Stimulated activated naive CD8-positive, alpha-beta T cell treated with anti-CD3 and anti-CD28 coated beads, Interleukin-15, Interleukin-2, amounts not matched to agents 100 U/mL and 50 U/mL, for 24 hours (primary cell): ENCODE results near the gene NISCH.
A peak's percentile ranks its signal among the peaks of the same experiment; 100 is the strongest.

Source experiments
- ATAC-seq: fragments of 150-1000 bp; cut with Tn5 transposase; one replicate; pipeline ENCODE4 v1.10.0; 2021
- DNase-seq: peaks from one replicate; pipeline ENCODE4 v3.0.0; 2021

Gene NISCH

DNA sequence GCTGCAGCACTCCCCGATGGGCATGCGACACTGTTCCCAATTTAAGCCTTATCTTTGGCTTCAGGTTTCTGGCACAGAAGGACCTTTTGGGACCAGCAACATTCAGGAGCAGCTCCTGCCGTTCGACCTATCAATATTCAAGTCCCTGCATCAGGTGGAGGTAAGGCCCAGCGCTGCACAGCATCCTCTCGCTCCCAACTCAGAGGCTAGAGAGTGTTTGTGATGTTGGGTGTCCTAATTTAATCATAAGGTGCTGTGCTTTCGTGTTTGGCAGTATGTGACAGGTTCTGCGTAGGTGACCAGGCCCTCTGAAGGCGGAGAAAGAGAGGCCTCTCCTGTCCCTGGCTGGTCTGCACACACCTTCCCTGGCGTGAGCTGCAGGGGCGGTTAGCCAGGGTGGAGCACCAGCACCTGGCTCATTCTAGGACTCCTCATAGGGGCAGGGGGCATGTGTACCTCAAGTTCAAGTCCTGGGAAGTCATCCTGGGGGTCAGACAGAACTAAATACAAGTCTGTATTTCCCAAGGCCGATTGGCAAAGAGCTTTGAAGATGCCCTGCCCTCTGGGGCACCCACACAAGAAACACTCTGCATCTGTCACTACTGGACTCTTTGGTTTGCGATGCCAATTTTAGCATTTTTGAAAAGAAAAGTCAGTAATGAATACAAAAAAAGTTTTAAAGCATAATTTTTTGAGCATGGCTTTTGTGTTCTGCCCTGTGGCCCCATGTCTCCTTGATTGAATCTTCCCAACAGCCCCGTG lies 17.0 kb downstream of the NISCH start:
- DNase-seq (no peak), ATAC-seq (no peak)

DNA sequence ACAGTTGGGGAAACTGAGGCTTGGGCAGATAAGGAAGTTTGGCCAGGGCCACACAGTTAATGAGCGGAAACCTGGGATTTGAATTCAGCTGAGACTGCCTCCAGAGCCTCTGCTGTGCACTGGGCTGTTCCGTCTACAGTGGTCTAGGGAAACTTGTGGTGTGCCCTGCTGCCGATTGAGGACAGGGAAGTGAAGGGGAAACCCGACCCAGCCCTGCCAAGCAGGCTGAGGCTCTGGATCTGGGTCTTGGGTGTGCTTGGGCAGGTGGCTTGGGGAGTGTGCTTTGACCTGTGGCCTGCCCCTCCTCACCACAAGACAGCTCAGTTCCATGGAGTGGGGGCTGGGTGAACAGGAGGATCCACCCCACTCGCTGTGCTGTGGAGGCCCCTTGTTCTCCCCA lies 17.6 kb downstream of the NISCH start:
- no peak for DNase-seq
- no peak for ATAC-seq

DNA sequence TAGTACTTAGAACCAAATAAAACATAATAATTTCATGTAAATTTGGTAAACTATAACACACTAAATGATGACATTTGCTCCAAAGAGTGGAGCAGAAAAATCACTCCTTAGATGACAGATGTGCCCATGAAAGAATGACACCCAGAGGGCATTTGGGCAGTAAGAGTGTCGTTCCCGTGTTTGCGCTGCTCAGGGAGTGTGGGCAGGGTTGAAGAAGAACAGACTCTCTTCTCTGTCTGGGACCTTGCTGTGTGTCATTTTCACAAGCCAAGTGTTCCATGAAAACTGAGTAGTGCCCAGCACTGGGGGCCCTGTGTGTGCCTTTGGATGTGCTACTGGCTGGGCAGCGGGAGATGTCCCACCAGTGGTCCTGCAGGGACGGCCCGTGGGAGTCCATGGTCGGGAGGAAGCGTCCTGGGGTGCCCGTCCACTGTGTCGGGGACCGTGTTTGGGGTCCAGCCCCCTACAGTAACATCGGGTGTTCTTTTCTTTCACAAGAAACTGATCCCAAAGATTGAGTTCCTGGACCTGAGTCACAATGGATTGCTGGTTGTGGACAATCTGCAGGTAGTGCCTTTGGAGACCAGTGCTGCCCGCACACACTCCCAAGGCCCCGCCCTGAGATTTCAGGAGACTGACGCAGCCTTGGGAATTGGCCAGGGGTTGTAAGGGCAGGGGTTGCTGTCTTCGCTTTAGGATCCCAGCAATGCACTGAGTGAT lies 21.8 kb downstream of the NISCH start:
- no peak for ATAC-seq
- no peak for DNase-seq

DNA sequence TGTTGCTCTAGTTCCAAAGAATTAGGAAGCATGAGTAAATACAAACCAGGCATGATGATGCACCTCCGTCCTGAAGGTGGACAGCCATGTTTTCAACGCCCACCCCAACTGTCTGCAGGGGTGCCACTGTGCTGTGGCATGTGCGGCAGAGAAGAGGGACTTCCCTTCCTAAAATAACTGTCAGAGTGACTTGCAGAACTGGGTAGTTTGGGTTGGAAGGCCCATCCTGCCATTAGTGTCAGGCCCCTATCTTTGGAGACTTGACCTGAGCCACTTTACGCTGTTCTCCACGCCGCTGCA lies 22.3 kb downstream of the NISCH start:
- ATAC-seq = no peak
- DNase-seq = no peak

DNA sequence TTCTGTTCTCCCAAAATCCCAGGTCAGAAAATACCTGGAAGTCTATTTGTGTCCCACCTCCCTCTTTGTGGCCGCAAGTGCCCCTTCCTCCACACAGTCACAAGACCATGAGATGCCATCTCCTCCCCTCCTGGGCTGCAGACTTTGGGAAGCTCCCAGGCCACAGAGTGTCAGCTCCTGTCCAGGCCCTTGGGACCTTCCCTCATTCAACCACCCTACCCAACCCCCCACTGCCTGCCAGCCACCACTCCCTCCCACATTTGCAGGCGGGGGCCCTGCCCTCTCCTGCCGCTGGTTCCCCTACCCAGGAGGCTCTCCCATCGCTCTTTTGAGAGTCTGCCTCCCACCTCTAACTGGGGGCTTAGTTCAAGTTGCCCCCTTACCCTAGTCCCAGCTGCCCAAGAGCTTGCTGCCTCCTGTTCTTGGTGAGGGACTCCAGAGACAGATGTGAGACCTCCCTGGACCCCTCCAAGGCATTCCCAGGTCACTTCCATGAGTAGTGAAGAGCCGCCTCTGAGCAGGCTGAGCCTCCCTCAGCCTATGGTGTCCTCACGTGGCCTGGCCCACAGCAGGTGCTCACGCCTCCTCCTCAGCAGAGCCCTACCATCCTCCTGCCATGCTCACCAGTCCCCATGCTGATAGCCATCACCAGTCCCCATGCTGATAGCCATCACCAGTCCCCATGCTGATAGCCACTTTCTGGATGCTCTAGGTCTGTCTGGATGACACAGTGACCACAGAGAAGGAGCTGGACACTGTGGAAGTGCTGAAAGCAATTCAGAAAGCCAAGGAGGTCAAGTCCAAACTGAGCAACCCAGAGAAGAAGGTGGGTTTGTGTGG lies 23.9 kb downstream of the NISCH start:
- DNase-seq = no peak
- ATAC-seq = no peak

DNA sequence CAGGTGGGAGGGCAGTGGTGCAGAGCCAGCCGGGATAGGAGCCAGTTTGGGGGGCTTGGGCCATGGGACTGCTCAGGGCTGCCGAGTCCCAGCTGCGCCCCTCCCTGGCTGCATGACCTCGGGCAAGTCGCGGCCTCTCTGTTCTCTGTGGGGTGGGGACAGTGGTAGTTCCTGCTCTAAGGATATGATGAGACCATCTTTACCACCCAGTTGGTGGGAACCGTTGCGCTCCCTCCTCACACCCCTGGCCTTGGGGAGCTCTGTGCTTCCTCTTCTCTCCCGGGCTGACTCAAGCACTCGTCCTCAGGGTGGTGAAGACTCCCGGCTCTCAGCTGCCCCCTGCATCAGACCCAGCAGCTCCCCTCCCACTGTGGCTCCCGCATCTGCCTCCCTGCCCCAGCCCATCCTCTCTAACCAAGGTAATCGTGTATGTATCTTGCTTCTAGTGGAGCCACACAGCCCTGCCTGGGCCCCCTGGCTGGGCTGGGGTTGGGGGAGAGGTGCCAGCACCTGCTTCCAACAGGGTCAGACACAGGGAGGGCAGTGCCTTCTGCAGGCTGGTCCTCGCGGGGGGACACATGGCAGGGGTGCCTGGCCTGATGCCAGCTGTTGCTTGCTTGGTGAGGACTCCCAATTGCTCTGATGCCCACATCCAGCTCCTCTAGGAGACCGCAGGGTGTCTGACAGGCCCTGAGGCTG lies 24.6 kb downstream of the NISCH start:
- ATAC-seq (no peak), DNase-seq (no peak)

DNA sequence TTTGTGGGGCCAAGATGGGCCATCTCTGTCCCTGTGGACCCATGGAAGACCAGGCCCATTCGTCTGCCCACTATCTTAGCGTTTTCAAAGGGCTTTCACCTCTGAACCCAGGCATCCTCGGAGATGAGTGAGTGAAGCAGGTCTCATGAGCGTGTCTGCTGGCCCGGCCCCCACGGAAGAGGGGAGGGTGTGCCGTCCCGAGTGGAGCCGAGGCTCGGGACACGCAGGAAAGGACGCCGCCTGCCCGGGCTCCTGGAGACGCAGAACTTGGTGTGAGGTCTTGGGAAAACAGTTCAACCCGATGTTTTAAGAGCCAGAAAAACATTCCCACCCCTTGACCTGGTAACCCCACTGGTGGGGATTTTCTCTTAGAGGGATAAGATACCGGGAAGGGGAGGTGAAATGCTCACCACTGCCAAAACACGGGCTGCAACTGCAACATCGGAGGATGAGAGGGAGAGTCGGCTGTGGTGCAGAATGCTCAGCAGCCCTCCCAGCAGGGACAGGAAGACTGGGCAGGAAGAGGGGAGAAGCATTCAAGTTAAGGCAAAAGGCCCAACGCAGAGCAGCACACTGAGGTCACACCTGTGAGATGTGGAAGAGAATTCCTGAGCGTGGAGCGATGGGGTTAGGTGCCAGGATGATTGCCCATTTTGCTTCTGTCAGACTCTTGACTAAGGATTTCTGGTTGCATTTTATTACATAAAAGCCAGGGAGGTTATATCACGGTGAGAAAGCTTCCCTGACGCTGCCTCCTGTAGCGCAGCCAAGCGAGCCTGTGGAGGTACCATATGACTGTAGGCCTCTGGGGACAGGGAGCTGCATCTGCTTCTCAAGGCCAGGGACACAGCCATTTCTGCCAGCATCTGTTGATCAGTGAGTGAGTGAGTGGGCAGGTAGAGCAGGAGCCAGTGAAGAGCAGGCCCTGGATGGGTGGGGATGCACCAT lies 25.6 kb downstream of the NISCH start:
- ATAC-seq = no peak
- no peak for DNase-seq

DNA sequence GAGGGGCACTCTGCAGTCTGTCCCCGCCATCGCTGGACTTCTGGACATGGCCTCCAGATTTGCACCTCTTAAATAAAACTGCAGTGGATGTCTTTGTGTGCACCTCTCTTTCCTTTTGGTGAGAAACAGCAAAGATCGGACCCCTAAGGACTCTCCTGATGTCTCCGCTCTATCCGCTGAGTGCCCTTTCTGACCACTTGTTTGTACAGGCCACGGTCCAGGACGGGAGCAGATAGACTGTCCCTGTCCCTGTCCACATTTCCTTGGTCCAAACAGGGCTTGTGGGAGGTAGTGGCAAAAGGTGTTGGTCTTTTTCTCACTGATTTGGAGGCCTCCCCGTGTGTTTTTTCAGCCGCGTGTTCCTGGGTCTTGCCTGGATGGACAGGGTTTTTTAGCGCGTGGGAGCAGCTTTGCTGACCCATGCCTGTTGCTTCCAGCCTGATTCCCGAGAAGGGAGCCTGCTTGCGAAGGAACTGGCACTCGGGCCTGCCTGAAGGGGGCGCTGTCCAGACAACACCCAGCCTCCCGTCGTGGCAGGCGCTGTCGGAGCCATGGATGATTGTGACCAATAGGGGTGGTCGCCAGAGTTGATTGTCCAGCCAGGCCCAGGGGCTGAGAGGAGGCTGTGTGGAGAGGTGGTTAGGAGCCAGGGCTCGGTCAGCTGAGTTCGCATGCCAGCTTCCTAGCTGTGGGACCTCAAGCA lies 26.6 kb downstream of the NISCH start:
- DNase-seq (peak; percentile 32), ATAC-seq (no peak)

DNA sequence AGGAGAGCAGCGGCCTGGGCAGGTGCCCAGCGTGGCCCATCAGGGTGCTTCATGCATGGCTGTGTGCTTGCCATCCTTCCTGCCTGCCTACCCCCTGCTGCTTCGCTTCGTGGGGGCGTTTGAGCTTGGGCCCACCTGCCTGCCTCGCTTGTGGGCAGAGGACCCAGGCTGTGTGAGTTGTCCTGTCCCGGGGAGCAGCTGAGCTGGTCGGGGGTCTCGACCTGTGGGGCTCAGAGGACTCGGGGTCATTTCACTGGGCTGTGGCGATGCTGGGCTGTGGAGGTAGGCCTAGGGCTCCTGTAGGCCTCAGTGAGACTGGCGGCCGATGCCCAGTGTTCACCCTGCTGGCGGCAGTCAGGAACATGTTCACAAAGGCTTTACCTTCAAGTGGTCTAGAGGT lies 27.7 kb downstream of the NISCH start:
- ATAC-seq (no peak), DNase-seq (no peak)

DNA sequence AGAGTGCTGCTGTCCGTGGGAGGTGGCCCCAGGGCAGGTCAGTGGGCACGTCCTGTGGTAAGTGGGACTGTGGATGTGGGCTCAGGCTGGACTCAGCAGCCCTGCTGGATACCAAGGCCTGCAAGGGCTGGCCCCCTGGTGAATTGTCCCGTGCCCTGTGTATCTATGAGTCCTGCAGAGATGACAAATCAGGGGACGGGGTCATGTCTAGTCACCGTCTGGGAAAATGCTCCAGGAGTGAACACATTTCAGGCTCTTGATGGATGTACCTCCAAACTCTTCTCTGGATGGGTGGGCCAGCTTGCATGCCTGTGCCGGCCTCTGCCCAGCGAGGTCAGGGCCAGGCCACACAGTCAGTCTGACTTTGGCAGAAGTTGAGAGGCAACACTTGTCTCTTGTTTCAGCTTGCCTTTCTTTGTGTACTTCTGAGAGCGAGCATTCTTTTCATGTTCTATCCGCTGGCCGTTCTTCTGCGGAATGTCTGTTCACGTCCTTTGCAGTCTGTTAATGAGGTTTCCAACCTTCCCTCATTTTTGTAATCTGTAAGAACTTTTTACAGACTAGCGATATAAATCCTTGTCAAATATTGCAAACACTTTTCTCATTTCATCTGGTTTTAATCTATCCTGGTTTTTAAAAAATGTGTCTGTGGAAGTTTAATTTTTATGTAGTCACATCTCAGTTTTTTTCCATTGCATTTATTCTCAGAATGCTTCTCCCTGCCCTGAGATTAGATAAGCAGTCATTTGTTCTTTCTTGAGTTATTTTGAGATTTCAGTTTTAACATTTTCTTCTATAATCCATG lies 28.4 kb downstream of the NISCH start:
- DNase-seq (no peak), ATAC-seq (no peak)

DNA sequence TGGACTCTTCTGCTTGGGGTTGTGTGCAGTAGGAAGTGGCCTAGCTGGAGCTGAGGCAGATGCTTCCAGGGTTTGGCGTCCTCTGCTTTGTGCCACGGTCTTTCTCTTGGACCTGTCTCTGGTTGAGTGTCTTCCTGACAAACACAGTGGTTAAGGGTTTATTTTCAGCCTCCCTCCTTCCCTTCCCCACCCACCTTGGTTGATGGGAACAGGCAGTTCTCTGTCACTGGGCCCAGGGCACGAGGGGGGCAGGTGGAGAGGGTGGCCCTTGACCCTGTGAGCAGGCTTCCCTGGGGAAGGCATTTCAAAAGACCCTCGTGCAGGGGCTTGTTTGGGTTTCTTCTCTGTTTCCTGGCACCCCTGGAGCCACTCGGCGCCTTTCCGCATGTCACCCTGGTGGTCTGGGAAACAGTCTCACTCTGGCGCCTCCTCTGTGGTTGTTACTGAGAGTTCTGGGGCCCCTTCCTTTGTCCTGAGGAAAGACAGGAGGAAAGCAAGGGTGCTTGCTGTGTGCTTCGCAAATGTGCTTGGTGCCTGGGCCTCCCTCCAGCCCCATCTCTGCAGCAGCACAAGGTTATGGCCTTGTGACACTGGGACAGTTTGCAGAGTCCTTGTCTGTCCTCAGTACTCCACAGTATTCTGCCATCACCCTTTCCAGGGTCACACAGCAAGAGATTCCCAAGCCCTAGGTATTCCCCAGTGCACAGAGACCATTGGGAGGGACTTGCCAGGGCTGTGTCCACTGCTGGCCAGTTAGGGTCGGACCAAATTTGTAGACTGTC lies 29.5 kb downstream of the NISCH start:
- no peak for DNase-seq
- ATAC-seq = no peak

DNA sequence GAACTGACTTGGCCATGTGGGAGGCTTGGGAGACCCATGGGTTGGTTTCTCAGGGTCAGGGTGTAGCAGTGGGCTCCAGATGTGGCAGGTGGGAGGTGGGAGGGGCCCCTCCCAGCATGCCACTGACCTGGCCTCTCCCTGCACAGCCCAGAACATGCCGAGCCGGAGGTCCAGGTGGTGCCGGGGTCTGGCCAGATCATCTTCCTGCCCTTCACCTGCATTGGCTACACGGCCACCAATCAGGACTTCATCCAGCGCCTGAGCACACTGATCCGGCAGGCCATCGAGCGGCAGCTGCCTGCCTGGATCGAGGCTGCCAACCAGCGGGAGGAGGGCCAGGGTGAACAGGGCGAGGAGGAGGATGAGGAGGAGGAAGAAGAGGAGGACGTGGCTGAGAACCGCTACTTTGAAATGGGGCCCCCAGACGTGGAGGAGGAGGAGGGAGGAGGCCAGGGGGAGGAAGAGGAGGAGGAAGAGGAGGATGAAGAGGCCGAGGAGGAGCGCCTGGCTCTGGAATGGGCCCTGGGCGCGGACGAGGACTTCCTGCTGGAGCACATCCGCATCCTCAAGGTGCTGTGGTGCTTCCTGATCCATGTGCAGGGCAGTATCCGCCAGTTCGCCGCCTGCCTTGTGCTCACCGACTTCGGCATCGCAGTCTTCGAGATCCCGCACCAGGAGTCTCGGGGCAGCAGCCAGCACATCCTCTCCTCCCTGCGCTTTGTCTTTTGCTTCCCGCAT lies 31.8 kb downstream of the NISCH start:
- no peak for ATAC-seq

DNA sequence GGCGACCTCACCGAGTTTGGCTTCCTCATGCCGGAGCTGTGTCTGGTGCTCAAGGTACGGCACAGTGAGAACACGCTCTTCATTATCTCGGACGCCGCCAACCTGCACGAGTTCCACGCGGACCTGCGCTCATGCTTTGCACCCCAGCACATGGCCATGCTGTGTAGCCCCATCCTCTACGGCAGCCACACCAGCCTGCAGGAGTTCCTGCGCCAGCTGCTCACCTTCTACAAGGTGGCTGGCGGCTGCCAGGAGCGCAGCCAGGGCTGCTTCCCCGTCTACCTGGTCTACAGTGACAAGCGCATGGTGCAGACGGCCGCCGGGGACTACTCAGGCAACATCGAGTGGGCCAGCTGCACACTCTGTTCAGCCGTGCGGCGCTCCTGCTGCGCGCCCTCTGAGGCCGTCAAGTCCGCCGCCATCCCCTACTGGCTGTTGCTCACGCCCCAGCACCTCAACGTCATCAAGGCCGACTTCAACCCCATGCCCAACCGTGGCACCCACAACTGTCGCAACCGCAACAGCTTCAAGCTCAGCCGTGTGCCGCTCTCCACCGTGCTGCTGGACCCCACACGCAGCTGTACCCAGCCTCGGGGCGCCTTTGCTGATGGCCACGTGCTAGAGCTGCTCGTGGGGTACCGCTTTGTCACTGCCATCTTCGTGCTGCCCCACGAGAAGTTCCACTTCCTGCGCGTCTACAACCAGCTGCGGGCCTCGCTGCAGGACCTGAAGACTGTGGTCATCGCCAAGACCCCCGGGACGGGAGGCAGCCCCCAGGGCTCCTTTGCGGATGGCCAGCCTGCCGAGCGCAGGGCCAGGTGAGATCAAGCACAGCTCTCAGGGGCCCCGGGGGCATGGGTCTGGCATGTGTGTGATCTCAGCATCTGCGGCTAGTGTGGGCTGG lies 32.6 kb downstream of the NISCH start:
- DNase-seq (no peak), ATAC-seq (no peak)

More for the DNA sequence above, 31.8 kb downstream of the NISCH start:
- DNase-seq = no peak

DNA sequence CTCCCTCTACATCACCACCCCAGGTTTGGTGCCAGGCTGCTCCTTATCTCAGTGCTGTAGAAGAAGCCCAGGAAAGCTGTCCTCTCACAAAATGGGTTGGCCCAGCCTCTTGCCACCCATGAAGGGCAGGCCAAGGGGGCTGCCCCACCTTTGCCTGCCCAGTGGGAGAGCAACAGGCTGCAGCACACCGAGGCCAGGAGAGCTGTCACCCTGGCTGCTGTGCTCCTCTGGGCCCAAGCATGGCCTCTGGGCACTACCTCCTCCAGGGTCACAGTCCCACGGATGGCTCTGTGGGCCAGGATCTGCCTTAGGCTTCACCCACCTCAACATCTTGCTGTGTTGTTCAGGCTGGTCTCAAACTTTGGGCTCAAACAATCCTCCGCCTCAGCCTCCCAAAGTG lies 33.3 kb downstream of the NISCH start:
- DNase-seq (no peak), ATAC-seq (no peak)

DNA sequence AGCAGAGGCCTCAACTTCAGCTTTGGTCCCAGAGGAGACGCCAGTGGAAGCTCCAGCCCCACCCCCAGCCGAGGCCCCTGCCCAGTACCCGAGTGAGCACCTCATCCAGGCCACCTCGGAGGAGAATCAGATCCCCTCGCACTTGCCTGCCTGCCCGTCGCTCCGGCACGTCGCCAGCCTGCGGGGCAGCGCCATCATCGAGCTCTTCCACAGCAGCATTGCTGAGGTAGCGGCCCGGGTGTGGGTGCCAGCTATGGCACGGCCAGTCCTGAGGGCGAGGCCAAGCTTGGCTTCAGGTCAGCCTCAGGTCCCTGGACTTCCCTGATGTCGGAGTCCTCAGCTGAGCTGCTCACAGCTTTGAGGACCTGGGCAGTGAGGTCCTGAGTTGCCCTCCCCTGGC lies 34.0 kb downstream of the NISCH start:
- no peak for ATAC-seq
- DNase-seq = no peak

DNA sequence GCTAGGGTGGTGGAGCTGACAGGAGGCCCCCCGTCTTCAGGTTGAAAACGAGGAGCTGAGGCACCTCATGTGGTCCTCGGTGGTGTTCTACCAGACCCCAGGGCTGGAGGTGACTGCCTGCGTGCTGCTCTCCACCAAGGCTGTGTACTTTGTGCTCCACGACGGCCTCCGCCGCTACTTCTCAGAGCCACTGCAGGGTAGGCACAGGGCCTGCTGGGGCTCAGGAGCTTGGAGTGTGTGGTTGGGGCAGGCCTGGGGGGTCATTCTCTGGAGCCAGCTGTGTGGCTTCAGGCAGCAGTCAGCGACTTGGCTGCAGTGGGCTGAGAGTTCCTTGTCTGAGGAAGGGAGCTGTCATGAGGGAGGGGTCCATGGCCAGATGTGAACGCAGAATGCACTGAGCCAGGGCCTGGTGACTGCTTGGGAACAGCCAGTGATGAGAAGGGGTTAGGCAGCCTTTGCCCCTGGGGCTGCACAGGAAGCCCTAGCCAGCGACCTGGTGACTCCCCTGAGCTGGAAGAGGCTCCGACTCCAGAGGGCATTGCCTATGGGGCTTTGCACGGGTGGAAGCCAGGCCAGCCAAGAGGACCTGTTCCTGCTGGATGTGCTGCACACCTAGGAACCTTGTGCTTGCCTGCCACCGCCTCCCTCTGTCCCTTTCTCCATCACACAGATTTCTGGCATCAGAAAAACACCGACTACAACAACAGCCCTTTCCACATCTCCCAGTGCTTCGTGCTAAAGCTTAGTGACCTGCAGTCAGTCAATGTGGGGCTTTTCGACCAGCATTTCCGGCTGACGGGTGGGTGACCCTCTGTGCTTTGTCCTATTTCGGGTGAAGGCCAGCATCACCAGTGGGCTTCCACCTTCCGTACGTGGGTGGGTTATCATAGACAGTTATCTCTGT lies 34.9 kb downstream of the NISCH start:
- DNase-seq (no peak), ATAC-seq (no peak)
